ENCODE measurements around the gene SLC43A1.

Gene SLC43A1

DNA sequence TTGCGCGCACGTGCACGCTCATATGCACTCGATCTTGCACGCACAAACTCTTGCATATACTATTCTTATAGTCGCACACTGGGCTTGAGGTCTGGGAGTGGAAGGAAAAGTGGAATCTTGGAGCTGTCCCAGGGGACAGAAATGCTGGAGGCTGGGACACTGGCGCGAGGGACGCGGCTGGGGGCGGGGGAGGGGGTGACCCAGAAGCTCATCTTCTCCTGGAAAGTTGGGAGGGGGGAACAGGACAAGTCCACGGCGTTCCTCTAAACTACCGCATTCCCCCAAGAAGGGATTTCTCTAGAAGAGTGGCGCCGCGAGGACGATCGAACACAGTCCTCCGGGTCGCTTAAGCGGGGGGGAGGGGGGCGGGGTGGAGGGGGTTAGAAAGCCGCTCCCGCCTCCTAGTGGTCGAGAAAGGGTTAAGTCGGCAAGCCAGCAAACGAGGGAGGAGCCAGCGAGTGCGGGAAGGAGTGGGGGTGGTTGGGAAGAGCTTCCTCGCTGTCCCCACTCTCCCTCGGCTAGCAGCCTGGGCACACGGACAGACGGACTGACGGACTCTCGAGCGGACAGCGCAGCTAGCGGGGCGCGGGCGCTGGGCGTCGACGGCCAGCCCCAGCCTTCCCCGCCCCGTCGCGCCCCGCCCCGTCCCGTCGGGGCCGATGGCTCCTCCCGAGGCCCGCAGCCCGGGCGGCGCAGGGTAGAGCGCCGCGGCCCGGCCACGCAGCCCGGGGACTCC is 55.3 kb downstream of the SLC43A1 start, which contains the start of gene RTN4RL2:
TSS of gene RTN4RL2 (plus strand) at position 507 of the 736 bp plus-strand sequence. CDS start 338 bp downstream, outside the sequence.
- Histone ChIP-seq H3K4me1 (ENCODE audit: low read depth, poor library complexity, severe bottlenecking) (peaks cover 16% of the 10 kb centered on the region), H3K79me2 (ENCODE audit: insufficient read depth, low read depth) (no peaks in the 10 kb centered on the region), H2AFZ (ENCODE audit: low read depth) (peak within 1 kb of the TSS; percentile 66), H3K27ac (no peak within 1 kb of the TSS), H3K36me3 (ENCODE audit: insufficient read depth) (no peaks in the 10 kb centered on the region), H4K20me1 (ENCODE audit: insufficient read depth) (no peaks in the 10 kb centered on the region), H3K4me2 (peak within 1 kb of the TSS; percentile 85), H3K9ac (peak within 1 kb of the TSS; percentile 68; the same call in 1 of the 2 replicates), H3K27me3 (ENCODE audit: insufficient read depth, low read depth) (peaks cover 19% of the 10 kb centered on the region), H3K4me3 (IDR thresholded peaks at IDR 0.05; ENCODE audit: insufficient read depth, low read depth, low read length) (no peak within 1 kb of the TSS)
- TF ChIP-seq, protein P1, sequence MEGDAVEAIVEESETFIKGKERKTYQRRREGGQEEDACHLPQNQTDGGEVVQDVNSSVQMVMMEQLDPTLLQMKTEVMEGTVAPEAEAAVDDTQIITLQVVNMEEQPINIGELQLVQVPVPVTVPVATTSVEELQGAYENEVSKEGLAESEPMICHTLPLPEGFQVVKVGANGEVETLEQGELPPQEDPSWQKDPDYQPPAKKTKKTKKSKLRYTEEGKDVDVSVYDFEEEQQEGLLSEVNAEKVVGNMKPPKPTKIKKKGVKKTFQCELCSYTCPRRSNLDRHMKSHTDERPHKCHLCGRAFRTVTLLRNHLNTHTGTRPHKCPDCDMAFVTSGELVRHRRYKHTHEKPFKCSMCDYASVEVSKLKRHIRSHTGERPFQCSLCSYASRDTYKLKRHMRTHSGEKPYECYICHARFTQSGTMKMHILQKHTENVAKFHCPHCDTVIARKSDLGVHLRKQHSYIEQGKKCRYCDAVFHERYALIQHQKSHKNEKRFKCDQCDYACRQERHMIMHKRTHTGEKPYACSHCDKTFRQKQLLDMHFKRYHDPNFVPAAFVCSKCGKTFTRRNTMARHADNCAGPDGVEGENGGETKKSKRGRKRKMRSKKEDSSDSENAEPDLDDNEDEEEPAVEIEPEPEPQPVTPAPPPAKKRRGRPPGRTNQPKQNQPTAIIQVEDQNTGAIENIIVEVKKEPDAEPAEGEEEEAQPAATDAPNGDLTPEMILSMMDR (conservative IDR thresholded peaks at IDR 0.05; ENCODE audit: low read depth, low read length), result peak; percentile 27; the same call in 1 of the 2 replicates

GRCh38 chr11:57459164-57460021 is 56.1 kb downstream of the SLC43A1 start:
- Histone ChIP-seq H4K20me1 (ENCODE audit: insufficient read depth) (no peaks in the 10 kb centered on the region), H3K4me2 (peak overlapping the region; percentile 85), H3K4me1 (ENCODE audit: low read depth, poor library complexity, severe bottlenecking) (peaks cover 16% of the 10 kb centered on the region), H3K4me3 (IDR thresholded peaks at IDR 0.05; ENCODE audit: insufficient read depth, low read depth, low read length) (no peak overlapping the region), H3K36me3 (ENCODE audit: insufficient read depth) (no peaks in the 10 kb centered on the region), H2AFZ (ENCODE audit: low read depth) (peak overlapping the region; percentile 52; the same call in 1 of the 2 replicates), H3K27me3 (ENCODE audit: insufficient read depth, low read depth) (peaks cover 19% of the 10 kb centered on the region), H3K79me2 (ENCODE audit: insufficient read depth, low read depth) (no peaks in the 10 kb centered on the region), H3K9ac (no peak overlapping the region; the same call in 1 of the 2 replicates), H3K27ac (no peak overlapping the region)
- TF ChIP-seq, protein P1 (conservative IDR thresholded peaks at IDR 0.05; ENCODE audit: low read depth, low read length), result no peak

DNA sequence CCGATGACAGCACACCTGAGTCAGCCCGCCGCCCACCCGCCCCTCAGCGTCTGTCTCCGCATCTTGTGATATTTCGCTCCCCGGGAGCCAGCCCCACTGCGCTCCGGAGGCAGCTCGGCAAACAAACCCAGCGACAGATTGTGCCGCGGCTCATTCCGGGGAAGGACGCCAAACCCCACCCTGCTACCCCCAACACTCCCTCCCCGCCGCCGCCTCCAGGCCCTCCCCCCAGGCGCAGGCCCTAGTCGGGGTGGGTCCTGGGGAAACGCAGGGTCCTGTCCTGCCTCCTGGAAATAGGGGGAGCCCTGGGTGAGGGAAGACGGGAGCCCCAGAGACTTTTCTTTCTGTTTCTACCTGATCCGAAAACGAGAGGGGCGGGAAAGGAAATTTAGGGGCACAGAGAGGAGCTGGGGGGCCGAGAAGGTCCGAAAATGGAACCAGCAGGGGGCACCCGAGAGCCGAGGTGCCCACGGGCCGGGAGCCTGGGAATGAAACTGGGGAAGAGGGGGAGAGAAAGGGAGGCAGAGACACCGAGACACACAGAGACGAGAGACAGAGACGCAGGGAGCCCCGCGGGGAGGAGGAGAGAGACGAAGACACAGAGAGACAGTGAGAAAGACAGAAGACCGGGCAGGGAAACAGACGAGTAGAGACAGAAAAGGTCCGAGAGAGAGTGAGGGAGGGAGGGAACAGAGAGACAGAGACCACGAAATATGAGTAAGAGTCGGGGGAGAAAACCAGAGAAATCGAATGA is 56.9 kb downstream of the SLC43A1 start:
- H4K20me1 ChIP-seq (ENCODE audit: insufficient read depth), result no peaks in the 10 kb centered on the region
- H3K4me3 ChIP-seq (IDR thresholded peaks at IDR 0.05; ENCODE audit: insufficient read depth, low read depth, low read length), result no peak overlapping the region
- H3K36me3 ChIP-seq (ENCODE audit: insufficient read depth), result no peaks in the 10 kb centered on the region
- peaks cover 23% of the 10 kb centered on the region for H3K4me1 ChIP-seq (ENCODE audit: low read depth, poor library complexity, severe bottlenecking)
- TF ChIP-seq, protein P1 (conservative IDR thresholded peaks at IDR 0.05; ENCODE audit: low read depth, low read length), result peak; percentile 95
- H3K79me2 ChIP-seq (ENCODE audit: insufficient read depth, low read depth), result no peaks in the 10 kb centered on the region
- H3K9ac ChIP-seq, result no peak overlapping the region
- H3K27ac ChIP-seq, result no peak overlapping the region
- peak overlapping the region; percentile 85 for H3K4me2 ChIP-seq
- H2AFZ ChIP-seq (ENCODE audit: low read depth), result peak overlapping the region; percentile 52; the same call in 1 of the 2 replicates
- H3K27me3 ChIP-seq (ENCODE audit: insufficient read depth, low read depth), result peaks cover 19% of the 10 kb centered on the region

GRCh38 chr11:57458060-57458409 is 57.5 kb downstream of the SLC43A1 start:
- Histone ChIP-seq H3K36me3 (ENCODE audit: insufficient read depth) (no peaks in the 10 kb centered on the region), H3K27ac (no peak overlapping the region), H3K4me1 (ENCODE audit: low read depth, poor library complexity, severe bottlenecking) (peaks cover 28% of the 10 kb centered on the region), H3K4me2 (peak overlapping the region; percentile 85), H3K9ac (no peak overlapping the region), H3K4me3 (IDR thresholded peaks at IDR 0.05; ENCODE audit: insufficient read depth, low read depth, low read length) (no peak overlapping the region), H2AFZ (ENCODE audit: low read depth) (peak overlapping the region; percentile 52; the same call in 1 of the 2 replicates), H4K20me1 (ENCODE audit: insufficient read depth) (no peaks in the 10 kb centered on the region), H3K79me2 (ENCODE audit: insufficient read depth, low read depth) (no peaks in the 10 kb centered on the region), H3K27me3 (ENCODE audit: insufficient read depth, low read depth) (peaks cover 19% of the 10 kb centered on the region)
- TF ChIP-seq, protein P1 (conservative IDR thresholded peaks at IDR 0.05; ENCODE audit: low read depth, low read length), result no peak
